ENCODE results near the gene SSTR1.

Gene SSTR1

GRCh38 chr14:38203929-38204718, 3.6 kb upstream of the SSTR1 start:
- DNase-seq = no peak

- no peak for DNase-seq
These were observed 3.0 kb upstream of the SSTR1 start for GRCh38 chr14:38204719-38205115.

- DNase-seq = no peak
These were observed 2.4 kb upstream of the SSTR1 start for GRCh38 chr14:38205119-38205813.

- no peak for DNase-seq
These were observed 1.6 kb upstream of the SSTR1 start for GRCh38 chr14:38205949-38206665.

- no peak for DNase-seq
These were observed 871 bp upstream of the SSTR1 start for GRCh38 chr14:38206689-38207376.

- DNase-seq = no peak
These were observed 348 bp upstream of the SSTR1 start for GRCh38 chr14:38207377-38207735.

GRCh38 chr14:38208618-38209562, 1.2 kb downstream of the SSTR1 start:
- no peak for DNase-seq

GRCh38 chr14:38209572-38210557, 2.2 kb downstream of the SSTR1 start:
- DNase-seq = no peak

GRCh38 chr14:38210587-38211216, 3.0 kb downstream of the SSTR1 start:
- no peak for DNase-seq

GRCh38 chr14:38211255-38211735, 3.6 kb downstream of the SSTR1 start:
- no peak for DNase-seq

- DNase-seq = no peak
These were observed 4.4 kb downstream of the SSTR1 start for GRCh38 chr14:38212111-38212510.

GRCh38 chr14:38213001-38213400, 5.3 kb downstream of the SSTR1 start:
- DNase-seq = no peak

- no peak for DNase-seq
These were observed 9.8 kb downstream of the SSTR1 start for GRCh38 chr14:38217553-38217952.

- no peak for DNase-seq
These were observed 13.4 kb downstream of the SSTR1 start for GRCh38 chr14:38221077-38221476.

- no peak for DNase-seq
These were observed 16.6 kb downstream of the SSTR1 start for GRCh38 chr14:38224338-38224737.

GRCh38 chr14:38225946-38226345, 18.2 kb downstream of the SSTR1 start:
- no peak for DNase-seq

GRCh38 chr14:38226366-38226765, 18.7 kb downstream of the SSTR1 start:
- no peak for DNase-seq

GRCh38 chr14:38233218-38233617, 25.5 kb downstream of the SSTR1 start:
- no peak for DNase-seq

GRCh38 chr14:38238332-38238731, 30.6 kb downstream of the SSTR1 start:
- DNase-seq = no peak

- DNase-seq = no peak
These were observed 31.2 kb downstream of the SSTR1 start for GRCh38 chr14:38238878-38239277.
